Skeletal muscle satellite cell (primary cell): ENCODE data around the gene NUP133.
A peak's percentile ranks its signal among the peaks of the same experiment; 100 is the strongest.
"Not testable (repeated sequence)": the region's sequence is repeated elsewhere in the genome, so short reads cannot be mapped to it uniquely, and the experiment has no call there.

ENCODE experiments used
- H3K27me3 ChIP-seq: 2 replicates; pipeline ENCODE4 v1.7.0; 2013; ENCODE audit warnings: low read length; ENCODE audit not compliant: control insufficient read depth, insufficient read depth
- H3K36me3 ChIP-seq: 2 replicates; pipeline ENCODE4 v1.7.0; 2013; ENCODE audit warnings: mild to moderate bottlenecking, control low read depth, low read length; ENCODE audit not compliant: insufficient read depth
- H3K4me1 ChIP-seq: 2 replicates; pipeline ENCODE4 v1.7.0; 2013; ENCODE audit warnings: low read length; ENCODE audit not compliant: control insufficient read depth, insufficient read depth
- H3K4me2 ChIP-seq: 2 replicates; pipeline ENCODE4 v1.7.0; 2013; ENCODE audit warnings: mild to moderate bottlenecking, low read length
- H3K4me3 ChIP-seq: 2 replicates; pipeline ENCODE4 v1.7.0; 2013; ENCODE audit warnings: low read length
- H3K9ac ChIP-seq: 2 replicates; pipeline ENCODE4 v1.7.0; 2013; ENCODE audit warnings: mild to moderate bottlenecking, low read depth, low read length, moderate library complexity
- H3K9me3 ChIP-seq: replicated peaks from 2 replicates; pipeline ENCODE4 v1.7.0; 2013; ENCODE audit warnings: mild to moderate bottlenecking, control low read depth, low read length

Gene NUP133

DNA sequence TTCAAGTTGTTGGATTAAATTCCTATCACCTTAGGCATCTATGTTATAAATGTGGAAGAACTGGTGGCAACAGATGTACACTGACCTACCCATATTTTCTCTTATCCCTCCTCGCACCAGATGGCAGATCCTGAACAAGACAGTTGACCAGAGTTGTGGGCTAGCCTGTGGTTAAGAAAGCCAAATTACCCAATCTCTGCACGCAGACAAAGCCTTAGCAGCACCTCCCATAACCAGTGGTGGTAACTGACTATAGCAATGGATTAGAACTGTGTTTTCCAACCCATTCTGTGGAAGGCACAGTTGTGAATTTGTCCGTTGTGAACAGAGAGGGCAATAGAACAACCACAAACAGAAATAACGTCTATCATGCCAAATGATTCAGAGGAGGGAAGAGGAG lies 29.8 kb upstream of the NUP133 start:
- Histone ChIP-seq H3K4me1 (no peaks in the 10 kb centered on the region), H3K4me3 (no peak overlapping the region), H3K27me3 (no peaks in the 10 kb centered on the region), H3K4me2 (no peak overlapping the region), H3K9me3 (no peaks in the 10 kb centered on the region), H3K36me3 (peaks cover 38% of the 10 kb centered on the region), H3K9ac (no peak overlapping the region)

GRCh38 chr1:229536982-229537381 lies 28.8 kb upstream of the NUP133 start:
- no peak overlapping the region for H3K4me3 ChIP-seq
- no peaks in the 10 kb centered on the region for H3K9me3 ChIP-seq
- no peak overlapping the region for H3K9ac ChIP-seq
- H3K4me2 ChIP-seq = no peak overlapping the region
- peaks cover 33% of the 10 kb centered on the region for H3K36me3 ChIP-seq
- H3K27me3 ChIP-seq = no peaks in the 10 kb centered on the region
- H3K4me1 ChIP-seq = no peaks in the 10 kb centered on the region

DNA sequence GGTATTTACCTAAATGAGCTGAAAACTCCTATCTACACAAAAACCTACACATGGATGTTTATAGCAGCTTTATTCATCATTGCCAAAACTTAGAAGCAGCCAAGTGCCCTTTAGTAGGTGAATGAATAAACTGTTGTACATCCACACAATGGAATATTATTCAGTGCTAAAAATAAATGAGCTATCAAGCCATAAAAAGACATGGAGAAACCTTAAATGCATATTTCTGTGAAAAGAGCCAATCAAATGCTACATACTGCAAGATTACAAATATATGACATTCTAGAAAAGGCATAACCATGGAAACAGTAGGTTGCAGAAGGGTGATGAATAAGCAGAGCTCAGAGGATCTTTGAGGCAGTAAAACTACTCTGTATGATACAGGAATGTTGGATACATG lies 27.1 kb upstream of the NUP133 start:
- Histone ChIP-seq H3K9ac (no peak overlapping the region), H3K4me3 (no peak overlapping the region), H3K4me2 (no peak overlapping the region), H3K4me1 (no peaks in the 10 kb centered on the region), H3K27me3 (no peaks in the 10 kb centered on the region), H3K36me3 (peaks cover 41% of the 10 kb centered on the region), H3K9me3 (no peaks in the 10 kb centered on the region)

GRCh38 chr1:229531326-229531725 lies 23.2 kb upstream of the NUP133 start:
- Histone ChIP-seq H3K27me3 (no peaks in the 10 kb centered on the region), H3K4me1 (no peaks in the 10 kb centered on the region), H3K9ac (no peak overlapping the region), H3K4me3 (no peak overlapping the region), H3K4me2 (no peak overlapping the region), H3K36me3 (peaks cover 35% of the 10 kb centered on the region), H3K9me3 (no peaks in the 10 kb centered on the region)

DNA sequence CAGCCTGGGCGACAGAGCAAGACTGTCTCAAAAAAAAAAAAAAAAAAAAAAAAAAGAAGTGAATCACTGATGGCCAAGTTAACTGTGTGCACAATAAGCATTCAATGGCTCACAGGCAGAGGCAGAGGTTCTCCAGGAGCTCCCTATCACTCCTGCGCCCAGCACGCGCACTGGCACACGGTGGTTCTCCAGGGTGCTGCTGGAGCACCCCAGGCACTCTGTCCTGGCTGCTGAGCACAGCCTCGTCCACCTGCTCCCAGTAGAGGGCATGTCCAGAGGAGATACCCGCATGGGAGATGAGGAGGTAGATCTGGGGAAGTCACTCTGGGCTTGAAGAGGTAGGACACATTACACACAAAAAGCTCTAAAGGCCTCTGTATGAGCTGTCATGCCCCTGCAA lies 21.5 kb upstream of the NUP133 start:
- H3K36me3 ChIP-seq = peaks cover 38% of the 10 kb centered on the region
- no peaks in the 10 kb centered on the region for H3K9me3 ChIP-seq
- no peaks in the 10 kb centered on the region for H3K27me3 ChIP-seq
- no peak overlapping the region for H3K4me2 ChIP-seq
- no peaks in the 10 kb centered on the region for H3K4me1 ChIP-seq
- H3K9ac ChIP-seq = no peak overlapping the region
- H3K4me3 ChIP-seq = no peak overlapping the region

DNA sequence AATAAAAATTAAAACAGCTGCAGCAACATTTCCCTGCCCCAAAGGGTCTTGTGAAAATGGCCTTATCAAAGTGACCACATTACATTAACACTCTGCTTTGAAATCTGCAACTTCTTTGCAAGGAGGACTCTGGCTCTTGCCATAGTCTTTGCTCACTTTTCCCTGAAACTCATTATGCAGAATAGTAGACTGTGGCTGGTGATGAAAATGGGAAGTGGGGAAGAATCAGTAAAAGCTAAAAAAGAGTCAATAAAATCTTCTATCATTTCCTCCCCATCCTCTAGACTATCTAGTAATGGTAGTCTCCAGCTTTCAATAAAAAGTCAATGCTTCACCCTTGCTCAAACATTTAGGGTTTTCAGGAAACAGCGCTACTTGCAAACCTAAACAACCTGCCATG lies 18.6 kb upstream of the NUP133 start:
- no peak overlapping the region for H3K9ac ChIP-seq
- H3K27me3 ChIP-seq = no peaks in the 10 kb centered on the region
- H3K4me3 ChIP-seq = no peak overlapping the region
- H3K4me1 ChIP-seq = no peaks in the 10 kb centered on the region
- peaks cover 49% of the 10 kb centered on the region for H3K36me3 ChIP-seq
- H3K9me3 ChIP-seq = no peaks in the 10 kb centered on the region
- no peak overlapping the region for H3K4me2 ChIP-seq

DNA sequence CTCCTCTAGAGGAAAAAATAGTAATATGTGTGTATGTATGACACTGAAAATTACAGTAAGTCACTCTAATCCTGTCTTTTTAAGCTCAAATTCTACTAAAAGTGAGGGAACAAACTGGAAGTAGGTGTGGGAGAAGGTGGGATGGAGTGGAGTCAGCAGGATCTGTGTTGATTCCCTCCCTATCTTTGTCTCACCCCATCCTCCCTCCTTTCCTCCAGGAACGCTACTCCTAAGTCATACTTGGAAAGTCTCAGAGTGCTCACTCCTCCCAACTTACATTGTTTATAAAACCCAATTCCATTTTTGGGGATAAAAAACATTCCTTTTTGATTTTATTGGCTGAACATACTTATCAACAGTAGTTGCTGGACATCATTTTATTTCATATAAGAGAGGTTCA lies 14.9 kb upstream of the NUP133 start:
- Histone ChIP-seq H3K4me2 (no peak overlapping the region), H3K9ac (no peak overlapping the region), H3K4me1 (no peaks in the 10 kb centered on the region), H3K4me3 (no peak overlapping the region), H3K36me3 (peaks cover 30% of the 10 kb centered on the region), H3K27me3 (no peaks in the 10 kb centered on the region), H3K9me3 (no peaks in the 10 kb centered on the region)

DNA sequence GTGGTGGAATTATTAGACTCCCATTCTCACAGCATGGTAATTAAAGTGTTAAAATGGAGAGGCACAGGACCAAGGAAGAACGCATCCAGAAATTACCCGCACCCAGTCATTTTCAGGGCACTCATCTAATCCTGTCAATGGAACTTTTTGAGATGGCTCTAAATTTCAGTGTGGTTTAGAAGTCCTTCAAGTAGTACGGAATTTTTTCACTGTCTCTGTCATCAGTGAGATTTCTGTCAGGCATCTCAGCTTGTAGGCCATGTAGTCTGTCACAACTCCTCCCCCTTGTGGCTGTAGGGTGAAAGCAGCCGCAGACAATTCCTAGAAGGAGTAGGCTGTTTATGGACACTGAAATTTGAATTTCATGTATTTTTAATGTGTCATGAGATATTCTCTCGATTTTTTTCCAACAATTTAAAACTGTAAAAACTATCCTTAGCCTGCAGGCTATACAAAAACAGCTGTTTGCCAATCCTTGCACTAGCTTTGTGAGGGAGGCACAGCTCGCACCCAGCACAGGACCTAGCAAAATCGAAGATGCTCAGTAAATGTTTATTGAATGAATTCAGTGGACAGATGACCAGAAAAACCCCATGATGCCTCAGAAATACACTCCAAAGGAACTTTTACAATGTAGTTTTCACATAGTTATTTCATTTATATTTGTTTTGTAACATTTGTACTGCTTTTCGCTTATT lies 6.6 kb upstream of the NUP133 start:
- H3K9ac ChIP-seq = no peak overlapping the region
- no peaks in the 10 kb centered on the region for H3K27me3 ChIP-seq
- H3K4me1 ChIP-seq = no peaks in the 10 kb centered on the region
- peaks cover 8% of the 10 kb centered on the region for H3K36me3 ChIP-seq
- no peak overlapping the region for H3K4me2 ChIP-seq
- no peak overlapping the region for H3K4me3 ChIP-seq
- H3K9me3 ChIP-seq = no peaks in the 10 kb centered on the region

- H3K9me3 ChIP-seq, H3K4me3 ChIP-seq, H3K27me3 ChIP-seq, H3K36me3 ChIP-seq, H3K9ac ChIP-seq, H3K4me2 ChIP-seq: not testable (repeated sequence)
- H3K4me1 ChIP-seq = peaks cover 18% of the 10 kb centered on the region
Observed at GRCh38 chr1:229511625-229512024, 3.5 kb upstream of the NUP133 start.

GRCh38 chr1:229511201-229511600 lies 3.1 kb upstream of the NUP133 start:
- H3K4me3 ChIP-seq, H3K4me2 ChIP-seq, H3K9me3 ChIP-seq, H3K27me3 ChIP-seq, H3K9ac ChIP-seq, H3K36me3 ChIP-seq: not testable (repeated sequence)
- H3K4me1 ChIP-seq = peaks cover 21% of the 10 kb centered on the region

DNA sequence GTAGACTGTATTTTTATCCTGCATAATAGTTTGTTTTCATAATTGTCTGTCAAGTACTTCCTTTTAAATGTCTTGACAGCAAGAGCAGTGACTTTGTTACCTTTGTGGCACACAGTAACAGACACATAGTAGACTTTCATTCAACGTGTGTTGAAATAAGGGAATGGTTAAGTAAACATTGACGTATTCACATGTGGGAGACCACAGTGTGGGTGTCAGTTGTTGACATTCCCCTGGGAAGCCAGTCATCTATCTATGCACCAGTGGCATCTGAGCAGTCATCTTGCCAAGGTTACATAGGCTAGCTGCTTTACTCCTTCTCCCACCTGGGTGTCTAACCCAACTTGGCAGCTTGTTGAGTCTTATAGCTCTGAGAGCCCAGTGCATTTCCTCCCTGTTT lies 1.4 kb upstream of the NUP133 start:
- no peaks in the 10 kb centered on the region for H3K9me3 ChIP-seq
- H3K4me2 ChIP-seq = peak overlapping the region; percentile 86
- no peak overlapping the region for H3K4me3 ChIP-seq
- H3K4me1 ChIP-seq = peaks cover 21% of the 10 kb centered on the region
- no peak overlapping the region for H3K9ac ChIP-seq
- no peaks in the 10 kb centered on the region for H3K36me3 ChIP-seq
- no peaks in the 10 kb centered on the region for H3K27me3 ChIP-seq

- H3K27me3 ChIP-seq = no peaks in the 10 kb centered on the region
- peak overlapping the region; percentile 86 for H3K4me2 ChIP-seq
- H3K9ac ChIP-seq = peak overlapping the region; percentile 89
- H3K36me3 ChIP-seq = no peaks in the 10 kb centered on the region
- H3K4me3 ChIP-seq = peak overlapping the region; percentile 86
- no peaks in the 10 kb centered on the region for H3K9me3 ChIP-seq
- H3K4me1 ChIP-seq = peaks cover 21% of the 10 kb centered on the region
Observed at GRCh38 chr1:229508823-229509337, 739 bp upstream of the NUP133 start.
